Fibroblast of villous mesenchyme (primary cell): ENCODE measurements around the gene EXOC2. TPM values are rescaled to one million over a fixed set of nuclear protein-coding genes. Genes with fewer than 3 reads are reported as not detected.

ENCODE experiments used
- DNase-seq: peaks from one replicate; pipeline ENCODE4 v3.0.0-alpha.2; 2010; ENCODE audit warnings: low read depth
- H3K4me3 ChIP-seq: 2 replicates; pipeline ENCODE4 v1.5.1; 2011; ENCODE audit warnings: low read depth, mild to moderate bottlenecking, low read length
- CTCF ChIP-seq: IDR thresholded peaks from 2 replicates; pipeline ENCODE4 v1.5.1; 2012; ENCODE audit warnings: low read depth, mild to moderate bottlenecking, low read length; ENCODE audit not compliant: insufficient read depth
- total RNA-seq: library from RNA; depleted of rRNA; stranded (reverse); fragments of >200 nt; gene quantifications from 2 replicates; pipeline ENCODE4 v1.2.3, GENCODE V29; 2012

EXOC2 gene
- total RNA-seq, 1 donor: 29.8 TPM

- no peak for DNase-seq
- no peak for TF ChIP-seq CTCF
- peak overlapping the region; percentile 92 for H3K4me3 ChIP-seq
These were observed 727 bp upstream of the EXOC2 start for GRCh38 chr6:693723-694009.

GRCh38 chr6:692356-692851 is 535 bp downstream of the EXOC2 start:
- peak overlapping the region; percentile 92 for H3K4me3 ChIP-seq
- peak; percentile 54 for DNase-seq
- no peak for TF ChIP-seq CTCF

GRCh38 chr6:689223-689622 is 3.7 kb downstream of the EXOC2 start:
- H3K4me3 ChIP-seq: no peak overlapping the region
- no peak for DNase-seq
- TF ChIP-seq CTCF: no peak

GRCh38 chr6:686497-686896 is 6.4 kb downstream of the EXOC2 start:
- peak; percentile 48 for TF ChIP-seq CTCF
- H3K4me3 ChIP-seq: no peak overlapping the region
- peak; percentile 86 for DNase-seq

- peak; percentile 77 for DNase-seq
- TF ChIP-seq CTCF: no peak
- H3K4me3 ChIP-seq: no peak overlapping the region
These were observed 7.9 kb downstream of the EXOC2 start for GRCh38 chr6:684831-685636.

GRCh38 chr6:683742-684440 is 9.0 kb downstream of the EXOC2 start:
- TF ChIP-seq CTCF: no peak
- peak overlapping the region; percentile 53 for H3K4me3 ChIP-seq
- peak; percentile 95 for DNase-seq
